Activated T-helper 17 cell treated with anti-CD3 and anti-CD28 coated beads, Interleukin-2, amount 50 U/mL, for 72 hours (primary cell): ENCODE results near the gene ZNF787. TPM values are rescaled to one million over a fixed set of nuclear protein-coding genes. Genes with fewer than 3 reads are reported as not detected.

Experiments
- ATAC-seq: fragments of 150-1000 bp; cut with Tn5 transposase; replicated peaks from 2 replicates; pipeline ENCODE4 v1.10.0; 2021; ENCODE audit warnings: mild to moderate bottlenecking, moderate library complexity
- H3K27ac Mint-ChIP-seq: one replicate; pipeline ENCODE4 v1.8.0; 2022; ENCODE audit warnings: mixed read lengths
- H3K27me3 Mint-ChIP-seq: one replicate; pipeline ENCODE4 v1.8.0; 2022; ENCODE audit warnings: mixed read lengths
- H3K36me3 Mint-ChIP-seq: one replicate; pipeline ENCODE4 v1.8.0; 2022; ENCODE audit warnings: low read depth, mild to moderate bottlenecking, mixed read lengths
- H3K4me1 Mint-ChIP-seq: one replicate; pipeline ENCODE4 v1.8.0; 2022; ENCODE audit warnings: mixed read lengths
- H3K4me3 Mint-ChIP-seq: one replicate; pipeline ENCODE4 v1.8.0; 2022; ENCODE audit warnings: mild to moderate bottlenecking, mixed read lengths
- H3K9me3 Mint-ChIP-seq: one replicate; pipeline ENCODE4 v1.8.0; 2022; ENCODE audit warnings: mixed read lengths
- total RNA-seq, 2 donors: library from RNA; stranded (reverse); gene quantifications; one replicate each; pipeline ENCODE4 v1.2.3, GENCODE V29; 2022

ZNF787 gene
- total RNA-seq, 2 donors from 2014 or later, result 27.8 to 33.2 TPM

- H3K27me3 Mint-ChIP-seq, result no peaks in the 10 kb centered on the region
- peaks cover under 1% of the 10 kb centered on the region for H3K4me1 Mint-ChIP-seq
- peaks cover 19% of the 10 kb centered on the region for H3K36me3 Mint-ChIP-seq
- no peaks in the 10 kb centered on the region for H3K9me3 Mint-ChIP-seq
- H3K4me3 Mint-ChIP-seq, result peak overlapping the region; percentile 76
- ATAC-seq, result no peak
- H3K27ac Mint-ChIP-seq, result peak overlapping the region; percentile 91
Measured at GRCh38 chr19:56120002-56120370, 1.1 kb downstream of the ZNF787 start.

GRCh38 chr19:56119582-56119978 is 1.5 kb downstream of the ZNF787 start:
- Mint-ChIP-seq H3K9me3 (no peaks in the 10 kb centered on the region), H3K27me3 (no peaks in the 10 kb centered on the region), H3K36me3 (peaks cover 19% of the 10 kb centered on the region), H3K4me3 (peak overlapping the region; percentile 76), H3K27ac (peak overlapping the region; percentile 91), H3K4me1 (peaks cover 5% of the 10 kb centered on the region)
- no peak for ATAC-seq

DNA sequence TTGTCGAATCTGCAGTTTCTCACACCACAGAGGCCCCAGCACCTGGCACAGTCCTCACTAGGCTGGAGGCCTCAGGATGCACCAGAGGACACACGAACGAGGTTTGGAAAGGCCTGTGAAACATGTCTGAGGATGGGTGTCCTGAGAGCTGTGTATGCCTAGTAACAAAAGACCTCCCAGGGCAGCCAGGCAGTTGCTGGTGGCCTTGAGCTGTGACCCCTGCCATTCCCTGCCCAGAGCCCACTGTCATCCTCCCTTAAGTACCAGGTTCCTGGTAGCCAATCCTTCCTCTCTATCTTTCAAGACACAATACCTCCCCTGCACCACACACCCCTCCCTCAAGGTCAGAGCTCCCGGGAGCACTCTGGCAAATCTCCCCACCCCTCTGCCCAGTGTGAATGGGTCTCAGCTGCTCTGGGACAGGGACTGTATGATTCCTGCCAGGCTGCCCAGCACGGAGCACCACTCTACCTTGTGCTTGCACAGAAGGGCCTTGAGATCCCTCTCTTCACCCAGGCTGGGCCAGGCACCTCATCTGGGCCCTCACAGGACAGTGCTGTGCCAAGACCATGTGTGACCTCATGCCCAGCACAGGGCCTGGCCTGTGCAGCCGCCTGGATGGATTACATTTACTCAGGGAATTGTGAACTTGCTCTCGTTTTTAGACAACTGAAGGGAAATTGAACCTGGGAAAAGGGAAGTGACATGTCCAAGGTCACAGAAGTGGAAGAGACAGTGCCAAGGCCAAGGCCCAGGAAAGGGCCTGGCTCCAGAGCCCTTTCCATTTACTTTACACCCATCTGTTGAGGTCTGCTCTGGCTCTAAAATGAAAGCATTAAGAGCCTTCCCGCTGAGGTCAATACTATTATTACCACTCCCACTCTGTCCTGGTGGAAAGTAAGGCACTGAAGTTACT is 2.2 kb downstream of the ZNF787 start:
- Mint-ChIP-seq H3K4me1 (peaks cover 7% of the 10 kb centered on the region), H3K36me3 (peaks cover 19% of the 10 kb centered on the region), H3K9me3 (no peaks in the 10 kb centered on the region), H3K27ac (peak overlapping the region; percentile 91), H3K4me3 (peak overlapping the region; percentile 76), H3K27me3 (no peaks in the 10 kb centered on the region)
- no peak for ATAC-seq

GRCh38 chr19:56117889-56118288 is 3.2 kb downstream of the ZNF787 start:
- H3K27ac Mint-ChIP-seq, result no peak overlapping the region

DNA sequence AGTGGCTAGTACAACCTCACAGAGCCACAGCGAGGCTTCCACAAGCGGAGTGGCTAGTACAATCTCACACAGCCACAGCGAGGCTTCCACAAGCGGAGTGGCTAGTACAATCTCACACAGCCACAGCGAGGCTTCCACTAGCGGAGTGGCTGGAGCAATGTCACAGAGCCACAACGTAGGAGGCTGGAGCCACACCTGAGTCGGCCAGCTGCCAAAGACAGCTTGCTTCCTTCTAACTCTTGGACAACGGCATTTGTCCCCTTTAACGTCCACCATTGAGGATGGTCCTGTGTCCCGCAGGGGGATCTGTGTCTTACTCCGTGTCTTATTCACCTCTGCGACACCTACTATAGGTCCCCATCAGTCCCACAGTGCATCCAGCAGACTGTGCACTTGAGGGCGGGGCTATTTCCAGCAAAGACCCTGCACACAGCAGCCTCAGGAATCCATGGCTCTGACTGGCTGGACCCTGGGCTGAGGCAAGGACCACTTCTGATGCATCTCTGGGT is 3.7 kb downstream of the ZNF787 start:
- Mint-ChIP-seq H3K27ac (no peak overlapping the region), H3K9me3 (no peaks in the 10 kb centered on the region), H3K36me3 (peaks cover 19% of the 10 kb centered on the region), H3K4me3 (no peak overlapping the region), H3K4me1 (peaks cover 17% of the 10 kb centered on the region), H3K27me3 (no peaks in the 10 kb centered on the region)
- ATAC-seq, result no peak

More at GRCh38 chr19:56117889-56118288, 3.2 kb downstream of the ZNF787 start:
- H3K4me3 Mint-ChIP-seq, result no peak overlapping the region
- peaks cover 12% of the 10 kb centered on the region for H3K4me1 Mint-ChIP-seq
- no peaks in the 10 kb centered on the region for H3K27me3 Mint-ChIP-seq
- no peak for ATAC-seq
- H3K9me3 Mint-ChIP-seq, result no peaks in the 10 kb centered on the region
- H3K36me3 Mint-ChIP-seq, result peaks cover 19% of the 10 kb centered on the region

DNA sequence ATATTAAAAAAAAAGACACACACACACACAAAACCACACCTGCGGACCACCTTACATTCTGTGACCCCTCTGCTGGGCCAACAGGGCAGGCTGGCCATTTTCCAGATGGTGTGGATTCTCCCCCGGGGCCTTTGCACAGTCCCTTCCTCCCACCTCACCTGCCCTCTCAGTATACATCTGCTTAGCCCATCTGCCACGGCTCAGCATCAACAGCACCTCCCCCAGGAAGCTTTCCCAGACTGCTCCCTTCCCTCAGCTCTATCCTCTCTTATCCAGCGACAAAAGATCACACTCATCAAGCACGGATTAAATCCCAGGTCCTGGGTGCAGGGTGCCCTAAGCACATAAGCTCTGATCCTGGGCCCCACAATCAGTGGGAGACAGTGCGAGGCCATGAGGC is 4.5 kb downstream of the ZNF787 start:
- H3K4me1 Mint-ChIP-seq, result peaks cover 19% of the 10 kb centered on the region
- peak overlapping the region; percentile 10 for H3K27ac Mint-ChIP-seq
- peaks cover 19% of the 10 kb centered on the region for H3K36me3 Mint-ChIP-seq
- ATAC-seq, result no peak
- no peaks in the 10 kb centered on the region for H3K9me3 Mint-ChIP-seq
- H3K4me3 Mint-ChIP-seq, result no peak overlapping the region
- H3K27me3 Mint-ChIP-seq, result no peaks in the 10 kb centered on the region

DNA sequence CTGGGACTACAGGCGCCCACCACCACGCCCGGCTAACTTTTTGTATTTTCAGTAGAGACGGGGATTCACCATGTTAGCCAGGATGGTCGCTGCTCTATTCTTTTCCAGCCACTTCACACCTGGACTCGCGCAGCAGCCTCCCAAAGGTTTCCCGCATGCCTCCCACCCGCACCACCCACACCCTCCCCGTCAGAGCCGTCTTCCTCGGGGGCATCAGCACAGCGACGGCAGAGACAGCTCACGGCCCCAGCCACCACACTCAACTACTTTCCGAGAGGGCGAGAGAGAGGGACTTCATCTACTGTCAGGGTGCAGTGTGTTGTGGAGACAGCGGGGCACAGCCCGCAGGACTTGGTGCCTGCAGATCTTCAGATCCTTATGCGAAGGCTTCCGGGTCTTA is 5.6 kb downstream of the ZNF787 start:
- peaks cover 19% of the 10 kb centered on the region for H3K36me3 Mint-ChIP-seq
- H3K27me3 Mint-ChIP-seq, result no peaks in the 10 kb centered on the region

GRCh38 chr19:56114778-56115110 is 6.4 kb downstream of the ZNF787 start:
- Mint-ChIP-seq H3K4me1 (peaks cover 19% of the 10 kb centered on the region), H3K27me3 (no peaks in the 10 kb centered on the region), H3K4me3 (peak overlapping the region; percentile 8), H3K27ac (no peak overlapping the region), H3K9me3 (no peaks in the 10 kb centered on the region), H3K36me3 (peaks cover 19% of the 10 kb centered on the region)
- no peak for ATAC-seq

More for the DNA sequence above, 5.6 kb downstream of the ZNF787 start:
- no peak overlapping the region for H3K27ac Mint-ChIP-seq
- H3K4me3 Mint-ChIP-seq, result no peak overlapping the region
- no peaks in the 10 kb centered on the region for H3K9me3 Mint-ChIP-seq
- peaks cover 19% of the 10 kb centered on the region for H3K4me1 Mint-ChIP-seq
- ATAC-seq, result no peak

- Mint-ChIP-seq H3K9me3 (no peaks in the 10 kb centered on the region), H3K4me3 (peak overlapping the region; percentile 8), H3K27ac (no peak overlapping the region), H3K36me3 (peaks cover 13% of the 10 kb centered on the region), H3K4me1 (peaks cover 19% of the 10 kb centered on the region), H3K27me3 (no peaks in the 10 kb centered on the region)
- ATAC-seq, result no peak
Measured at GRCh38 chr19:56114051-56114777, 6.9 kb downstream of the ZNF787 start.

GRCh38 chr19:56113074-56113632 is 7.9 kb downstream of the ZNF787 start:
- ATAC-seq, result no peak
- Mint-ChIP-seq H3K27me3 (no peaks in the 10 kb centered on the region), H3K4me1 (peaks cover 19% of the 10 kb centered on the region), H3K27ac (peak overlapping the region; percentile 24), H3K9me3 (no peaks in the 10 kb centered on the region), H3K4me3 (no peak overlapping the region), H3K36me3 (peaks cover 9% of the 10 kb centered on the region)

- Mint-ChIP-seq H3K4me1 (peaks cover 19% of the 10 kb centered on the region), H3K27ac (peak overlapping the region; percentile 24), H3K4me3 (no peak overlapping the region), H3K9me3 (no peaks in the 10 kb centered on the region), H3K27me3 (no peaks in the 10 kb centered on the region), H3K36me3 (peaks cover 9% of the 10 kb centered on the region)
- no peak for ATAC-seq
Measured at GRCh38 chr19:56112313-56112709, 8.8 kb downstream of the ZNF787 start.

GRCh38 chr19:56111601-56112312 is 9.3 kb downstream of the ZNF787 start:
- peak overlapping the region; percentile 24 for H3K27ac Mint-ChIP-seq
- ATAC-seq, result peak; percentile 94
- peaks cover 19% of the 10 kb centered on the region for H3K4me1 Mint-ChIP-seq
- H3K27me3 Mint-ChIP-seq, result no peaks in the 10 kb centered on the region
- peaks cover 9% of the 10 kb centered on the region for H3K36me3 Mint-ChIP-seq
- H3K4me3 Mint-ChIP-seq, result peak overlapping the region; percentile 17
- no peaks in the 10 kb centered on the region for H3K9me3 Mint-ChIP-seq

DNA sequence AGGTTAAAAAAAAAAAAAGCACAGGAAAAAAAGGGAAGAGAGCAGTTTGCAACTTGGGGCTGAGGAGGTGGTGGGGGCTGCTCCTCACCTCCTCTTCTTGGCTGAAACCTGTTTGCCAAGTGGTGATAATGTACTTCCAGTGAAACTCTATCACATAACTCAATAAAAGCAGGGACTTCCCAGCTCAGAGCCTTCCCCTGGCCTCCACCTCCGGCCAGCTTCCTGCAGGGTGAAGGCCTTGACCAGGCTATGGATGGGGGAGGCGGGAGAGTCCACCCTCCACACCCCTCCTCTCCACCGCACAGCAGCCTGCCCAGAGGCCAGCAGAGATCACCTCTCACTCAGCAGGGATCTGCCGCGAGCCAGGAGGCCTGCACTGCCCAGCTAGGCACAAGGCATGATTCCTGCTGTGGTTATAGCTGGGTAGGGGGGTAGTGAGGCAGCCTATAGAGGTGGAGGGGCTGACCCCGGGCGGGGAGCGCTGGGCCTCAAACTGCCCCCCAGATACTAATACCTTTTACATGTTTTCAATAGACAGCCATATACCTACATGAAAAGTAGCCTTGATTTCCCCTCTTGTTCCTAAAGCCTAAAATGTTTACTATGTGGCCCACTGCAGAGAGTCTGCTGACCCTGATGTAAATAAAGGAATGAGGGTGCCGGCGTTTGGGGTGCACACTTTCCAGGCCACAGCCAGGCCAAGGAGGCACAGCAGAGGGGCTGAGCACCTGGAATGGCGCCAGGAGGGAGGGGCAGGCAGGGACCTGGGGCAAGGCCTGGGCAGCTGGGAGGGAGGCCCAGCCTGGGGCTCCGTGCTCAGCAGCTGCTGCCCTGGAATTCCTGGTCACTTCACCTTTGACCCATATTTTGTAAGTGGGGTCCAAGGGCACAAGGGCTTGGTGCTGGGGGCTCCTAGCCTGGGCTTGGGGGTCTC is 10.3 kb downstream of the ZNF787 start:
- ATAC-seq, result no peak
- Mint-ChIP-seq H3K36me3 (peaks cover 8% of the 10 kb centered on the region), H3K27me3 (no peaks in the 10 kb centered on the region), H3K4me3 (no peak overlapping the region), H3K9me3 (no peaks in the 10 kb centered on the region), H3K27ac (peak overlapping the region; percentile 54), H3K4me1 (peaks cover 23% of the 10 kb centered on the region)
